Effector CD8-positive, alpha-beta T cell (primary cell): ENCODE results near the gene KCNH2.

ENCODE experiments used
- DNase-seq: peaks from one replicate; lab custom pipeline; 2025; lab: John Stamatoyannopoulos, UW

The KCNH2 gene

GRCh38 chr7:150975536-150976319 lies 2.4 kb downstream of the KCNH2 start:
- no peak for DNase-seq

GRCh38 chr7:150974468-150975391 lies 3.4 kb downstream of the KCNH2 start:
- peak; percentile 73 for DNase-seq

GRCh38 chr7:150973571-150974451 lies 4.3 kb downstream of the KCNH2 start:
- DNase-seq, result no peak

- DNase-seq, result no peak
These were observed 5.4 kb downstream of the KCNH2 start for GRCh38 chr7:150972741-150973140.

- DNase-seq, result no peak
These were observed 6.1 kb downstream of the KCNH2 start for GRCh38 chr7:150972023-150972468.

GRCh38 chr7:150971242-150972022 lies 6.7 kb downstream of the KCNH2 start:
- no peak for DNase-seq

- DNase-seq, result no peak
These were observed 7.7 kb downstream of the KCNH2 start for GRCh38 chr7:150970424-150970823.

- DNase-seq, result no peak
These were observed 8.6 kb downstream of the KCNH2 start for GRCh38 chr7:150969475-150969874.

GRCh38 chr7:150968734-150969372 lies 9.3 kb downstream of the KCNH2 start:
- no peak for DNase-seq

GRCh38 chr7:150968056-150968733 lies 9.9 kb downstream of the KCNH2 start:
- no peak for DNase-seq

GRCh38 chr7:150967349-150967748 lies 10.8 kb downstream of the KCNH2 start:
- DNase-seq, result no peak

GRCh38 chr7:150966002-150966401 lies 12.1 kb downstream of the KCNH2 start:
- no peak for DNase-seq

- DNase-seq, result no peak
These were observed 12.8 kb downstream of the KCNH2 start for GRCh38 chr7:150965273-150965830.

GRCh38 chr7:150964593-150965111 lies 13.5 kb downstream of the KCNH2 start:
- no peak for DNase-seq

GRCh38 chr7:150963707-150964559 lies 14.2 kb downstream of the KCNH2 start:
- no peak for DNase-seq

- DNase-seq, result peak; percentile 41
These were observed 15.3 kb downstream of the KCNH2 start for GRCh38 chr7:150962553-150963399.

- no peak for DNase-seq
These were observed 15.9 kb downstream of the KCNH2 start for GRCh38 chr7:150962290-150962552.
